ENCODE data around the gene PDAP1.
"Not testable (repeated sequence)": the region's sequence is repeated elsewhere in the genome, so short reads cannot be mapped to it uniquely, and the experiment has no call there.

Gene PDAP1

DNA sequence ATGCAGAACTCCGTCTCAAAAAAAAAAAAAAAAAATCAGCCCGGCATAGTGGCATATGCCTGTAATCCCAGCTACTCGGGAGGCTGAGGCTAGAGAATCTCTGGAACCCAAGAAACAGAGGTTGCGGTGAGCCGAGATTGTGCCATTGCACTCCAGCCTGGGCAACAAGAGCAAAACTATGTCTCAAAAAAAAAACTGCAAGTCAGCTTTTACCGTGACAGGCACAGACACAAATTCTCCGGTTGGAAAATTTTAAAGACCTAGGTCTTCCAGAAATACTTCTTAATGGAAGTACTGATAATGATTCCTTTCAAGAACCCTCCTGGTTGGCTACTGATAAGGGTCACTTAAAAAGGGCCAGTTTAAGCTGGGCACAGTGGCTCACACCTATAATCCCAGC, 53.3 kb downstream of the PDAP1 start:
- H3K36me3 ChIP-seq (ENCODE audit: insufficient read depth, low read length), result peaks cover 66% of the 10 kb centered on the region
- H3K4me1 ChIP-seq (ENCODE audit: insufficient read depth, low read length), result no peaks in the 10 kb centered on the region
- H3K4me3 ChIP-seq (ENCODE audit: low read depth in 1 of 2, low read length in 2 of 2), result no peak overlapping the region
- H3K27ac ChIP-seq (ENCODE audit: low read depth, low read length), result no peak overlapping the region
- no peaks in the 10 kb centered on the region for H3K9me3 ChIP-seq (ENCODE audit: low read length)
- H3K9ac ChIP-seq (ENCODE audit: low read length), result no peak overlapping the region
- H3K27me3 ChIP-seq (ENCODE audit: control insufficient read depth in 1 of 2, insufficient read depth in 2 of 2, low read length in 2 of 2), result no peaks in the 10 kb centered on the region

DNA sequence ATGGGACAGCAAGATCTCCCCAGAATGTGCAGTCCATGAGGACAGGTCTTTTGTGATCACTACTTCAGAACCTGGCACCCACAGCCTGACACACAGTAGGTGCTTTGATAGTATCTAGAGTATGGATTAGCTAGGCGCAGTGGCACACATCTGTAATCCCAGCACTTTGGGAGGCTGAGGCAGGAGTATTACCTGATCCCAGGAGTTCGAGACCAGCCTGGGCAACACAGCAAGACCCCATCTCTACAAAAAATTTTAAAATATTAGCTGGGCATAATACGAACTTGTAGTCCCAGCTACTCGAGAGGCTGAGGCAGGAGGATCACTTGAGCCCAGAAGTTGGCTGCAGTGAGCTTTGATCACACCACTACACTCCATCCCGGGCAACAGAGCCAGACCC, 56.1 kb downstream of the PDAP1 start:
- Histone ChIP-seq H3K4me1 (ENCODE audit: insufficient read depth, low read length) (no peaks in the 10 kb centered on the region), H3K36me3 (ENCODE audit: insufficient read depth, low read length) (peaks cover 67% of the 10 kb centered on the region), H3K27ac (ENCODE audit: low read depth, low read length) (no peak overlapping the region), H3K4me3 (ENCODE audit: low read depth in 1 of 2, low read length in 2 of 2) (no peak overlapping the region), H3K9me3 (ENCODE audit: low read length) (no peaks in the 10 kb centered on the region), H3K27me3 (ENCODE audit: control insufficient read depth in 1 of 2, insufficient read depth in 2 of 2, low read length in 2 of 2) (no peaks in the 10 kb centered on the region), H3K9ac (ENCODE audit: low read length) (no peak overlapping the region)

- H3K36me3 ChIP-seq (ENCODE audit: insufficient read depth, low read length), result peaks cover 63% of the 10 kb centered on the region
- not testable (repeated sequence) for H3K9ac ChIP-seq (ENCODE audit: low read length); H3K27me3 ChIP-seq (ENCODE audit: control insufficient read depth in 1 of 2, insufficient read depth in 2 of 2, low read length in 2 of 2); H3K4me1 ChIP-seq (ENCODE audit: insufficient read depth, low read length); H3K4me3 ChIP-seq (ENCODE audit: low read depth in 1 of 2, low read length in 2 of 2); H3K9me3 ChIP-seq (ENCODE audit: low read length); H3K27ac ChIP-seq (ENCODE audit: low read depth, low read length)
Measured at GRCh38 chr7:99350641-99351040, 57.8 kb downstream of the PDAP1 start.

Data from muscle layer of colon (tissue), 2 donors.